ENCODE measurements around the gene CIDEC. TPM values are rescaled to one million over a fixed set of nuclear protein-coding genes. Genes with fewer than 3 reads are reported as not detected.

Gene CIDEC, protein sequence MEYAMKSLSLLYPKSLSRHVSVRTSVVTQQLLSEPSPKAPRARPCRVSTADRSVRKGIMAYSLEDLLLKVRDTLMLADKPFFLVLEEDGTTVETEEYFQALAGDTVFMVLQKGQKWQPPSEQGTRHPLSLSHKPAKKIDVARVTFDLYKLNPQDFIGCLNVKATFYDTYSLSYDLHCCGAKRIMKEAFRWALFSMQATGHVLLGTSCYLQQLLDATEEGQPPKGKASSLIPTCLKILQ
- 75.0 to 96.1 TPM (median 82.6 TPM) in 5 replicates for total RNA-seq (2022; extraction: Qiagen RNA extraction)

DNA sequence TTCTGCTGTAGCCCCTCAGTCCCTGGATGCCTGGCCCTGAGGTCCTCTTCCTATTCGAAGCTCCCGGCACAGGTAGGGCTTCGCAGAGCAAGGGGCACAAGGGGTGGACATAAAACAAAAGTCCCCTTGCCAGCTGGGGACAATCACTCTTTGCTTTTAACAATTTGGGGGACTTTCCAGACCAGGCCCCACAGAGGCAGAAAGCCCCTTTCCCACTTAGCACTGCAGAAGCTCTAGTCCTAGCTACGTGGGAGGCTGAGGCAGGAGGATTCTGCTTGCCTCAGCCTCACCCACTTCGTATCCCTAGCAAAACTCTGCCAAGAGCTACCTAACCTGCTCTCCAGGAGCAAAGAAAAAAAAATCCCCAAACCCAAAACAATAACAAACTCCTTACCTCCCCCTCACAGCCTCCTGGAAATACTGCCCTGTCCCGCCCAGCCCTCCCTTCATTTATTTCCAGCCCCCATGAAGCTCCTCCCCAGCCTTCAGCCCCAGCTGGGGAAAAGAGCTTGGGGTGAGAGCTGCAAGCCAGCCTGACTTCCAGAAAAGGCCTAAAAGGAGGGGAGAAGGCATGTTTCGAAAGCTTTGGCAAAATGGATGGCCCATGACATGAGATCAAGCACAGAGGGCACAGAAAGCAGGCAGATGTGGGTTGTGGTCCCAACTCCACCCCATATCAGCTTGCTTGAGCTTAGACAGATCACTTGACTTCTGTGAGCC is at the start of gene CIDEC:
Gene CIDEC, minus strand, starts transcription at position 424 of the 720 bp plus-strand sequence. CDS start 1,767 bp downstream, outside the sequence.

DNA sequence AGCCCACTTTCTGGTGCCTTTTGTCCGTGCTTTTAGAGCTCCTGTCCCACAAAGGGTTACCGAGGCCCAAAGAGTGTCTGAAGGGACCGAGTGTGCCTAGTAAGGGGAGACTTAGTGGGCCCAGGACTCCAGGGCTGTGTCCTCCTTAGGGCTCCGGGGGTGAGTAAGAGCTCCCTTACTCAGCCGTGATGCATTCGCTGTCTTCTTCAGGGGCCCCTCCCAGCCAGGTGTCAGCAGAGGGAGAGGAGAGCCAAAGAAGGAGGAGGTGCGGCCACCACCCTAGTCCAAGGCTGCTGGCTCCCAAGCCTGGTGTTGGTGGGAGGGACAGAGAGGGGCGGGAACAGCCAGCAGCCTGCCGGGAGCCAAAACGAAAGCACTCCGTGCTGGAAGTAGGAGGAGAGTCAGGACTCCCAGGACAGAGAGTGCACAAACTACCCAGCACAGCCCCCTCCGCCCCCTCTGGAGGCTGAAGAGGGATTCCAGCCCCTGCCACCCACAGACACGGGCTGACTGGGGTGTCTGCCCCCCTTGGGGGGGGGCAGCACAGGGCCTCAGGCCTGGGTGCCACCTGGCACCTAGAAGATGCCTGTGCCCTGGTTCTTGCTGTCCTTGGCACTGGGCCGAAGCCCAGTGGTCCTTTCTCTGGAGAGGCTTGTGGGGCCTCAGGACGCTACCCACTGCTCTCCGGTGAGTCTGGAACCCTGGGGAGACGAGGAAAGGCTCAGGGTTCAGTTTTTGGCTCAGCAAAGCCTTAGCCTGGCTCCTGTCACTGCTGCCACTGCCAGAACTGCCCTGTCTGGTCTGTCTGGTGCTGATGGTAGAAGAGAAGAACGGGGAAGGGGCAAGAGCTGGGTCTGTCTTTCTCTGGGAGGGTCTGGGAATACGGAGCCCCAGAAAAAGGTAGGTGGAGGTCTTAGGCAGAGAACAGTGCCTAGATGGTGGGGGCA is 37.0 kb upstream of the CIDEC start, which contains the start of gene IL17RC:
Gene IL17RC, plus strand, starts transcription at position 365 of the 947 bp plus-strand sequence. Its CDS starts 218 bp downstream, at position 583.

GRCh38 chr3:9902372-9903237 is 22.6 kb upstream of the CIDEC start, which contains the start of gene IL17RE:
Gene IL17RE, plus strand, starts transcription at chr3:9902848. Its CDS starts 85 bp downstream, at chr3:9902933.

DNA sequence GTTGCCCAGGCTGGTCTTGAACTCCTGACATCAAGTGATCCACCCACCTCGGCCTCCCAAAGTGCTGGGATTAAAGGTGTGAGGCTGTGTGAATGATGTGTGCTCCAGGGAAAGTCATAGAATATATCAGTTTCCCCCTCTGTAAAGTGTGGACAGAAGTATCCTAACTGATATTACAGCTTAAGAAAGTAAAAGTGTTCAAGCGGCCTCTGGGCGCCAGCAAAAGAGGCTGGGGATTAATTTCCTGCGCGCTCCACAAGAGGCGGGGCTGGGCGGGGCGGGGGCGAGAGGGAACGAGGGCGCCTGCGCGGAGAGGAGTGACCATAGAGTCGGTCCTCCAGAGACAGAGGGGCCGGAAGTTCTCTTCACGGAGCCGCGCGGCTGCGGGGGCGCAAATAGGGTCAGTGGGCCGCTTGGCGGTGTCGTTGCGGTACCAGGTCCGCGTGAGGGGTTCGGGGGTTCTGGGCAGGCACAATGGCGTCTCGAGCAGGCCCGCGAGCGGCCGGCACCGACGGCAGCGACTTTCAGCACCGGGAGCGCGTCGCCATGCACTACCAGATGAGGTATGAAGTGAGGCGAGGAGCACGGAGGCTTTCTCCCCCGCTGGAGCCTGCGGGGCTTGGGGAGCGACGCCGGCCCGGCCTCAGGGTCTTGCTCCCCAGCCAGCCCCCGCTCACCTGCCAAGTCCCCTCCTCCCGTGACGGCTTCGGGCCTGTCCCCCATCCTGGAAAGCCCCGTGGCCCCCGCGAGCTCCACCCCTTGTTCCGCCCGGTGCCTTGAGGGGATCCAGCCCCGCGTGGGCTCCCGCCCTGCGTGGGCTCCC is 10.4 kb upstream of the CIDEC start, which contains the start of gene JAGN1:
Gene JAGN1, plus strand, starts transcription at position 362 of the 823 bp plus-strand sequence. Its CDS starts 113 bp downstream, at position 475.

GRCh38 chr3:9843715-9844438 is 36.2 kb downstream of the CIDEC start, which contains the start of gene RPUSD3:
Gene RPUSD3, minus strand, starts transcription at chr3:9844008. Its CDS starts 18 bp downstream, at chr3:9843990.

Other genes with a start within 250 kb of the CIDEC start
- gene MTMR14, start 230.7 kb downstream of the CIDEC start, total RNA-seq (2022; extraction: Qiagen RNA extraction), result 27.1 to 30.2 TPM (median 29.1 TPM) in 5 replicates
- gene CPNE9, start 176.4 kb downstream of the CIDEC start, total RNA-seq (2022; extraction: Qiagen RNA extraction), result 0.05 to 0.25 TPM (median 0.14 TPM) in 4 of 5 replicates, not detected in the other
- gene BRPF1, start 148.5 kb downstream of the CIDEC start, total RNA-seq (2022; extraction: Qiagen RNA extraction), result 13.1 to 19.7 TPM (median 19.2 TPM) in 5 replicates
- gene OGG1, start 130.3 kb downstream of the CIDEC start, total RNA-seq (2022; extraction: Qiagen RNA extraction), result 14.4 to 18.5 TPM (median 17.8 TPM) in 5 replicates
- 14.0 to 17.7 TPM (median 16.9 TPM) in 5 replicates for gene CAMK1, start 110.3 kb downstream of the CIDEC start, total RNA-seq (2022; extraction: Qiagen RNA extraction)
- gene TADA3, start 87.8 kb downstream of the CIDEC start, total RNA-seq (2022; extraction: Qiagen RNA extraction), result 55.8 to 64.5 TPM (median 61.7 TPM) in 5 replicates
- gene ARPC4, start 87.2 kb downstream of the CIDEC start, total RNA-seq (2022; extraction: Qiagen RNA extraction), result 157 to 244 TPM (median 171 TPM) in 5 replicates
- 4.7 to 6.7 TPM (median 6.5 TPM) in 5 replicates for gene TTLL3, start 70.0 kb downstream of the CIDEC start, total RNA-seq (2022; extraction: Qiagen RNA extraction)
- gene RPUSD3, start 36.2 kb downstream of the CIDEC start, total RNA-seq (2022; extraction: Qiagen RNA extraction), result 49.4 to 60.8 TPM (median 58.3 TPM) in 5 replicates
- gene JAGN1, start 10.4 kb upstream of the CIDEC start, total RNA-seq (2022; extraction: Qiagen RNA extraction), result 85.1 to 101 TPM (median 91.0 TPM) in 5 replicates
- gene IL17RE, start 22.6 kb upstream of the CIDEC start, total RNA-seq (2022; extraction: Qiagen RNA extraction), result 0.88 to 1.7 TPM (median 1.5 TPM) in 5 replicates
- 26.8 to 35.6 TPM (median 28.7 TPM) in 5 replicates for gene IL17RC, start 36.8 kb upstream of the CIDEC start, total RNA-seq (2022; extraction: Qiagen RNA extraction)
- gene CRELD1, start 53.6 kb upstream of the CIDEC start, total RNA-seq (2022; extraction: Qiagen RNA extraction), result 10.1 to 15.5 TPM (median 13.5 TPM) in 5 replicates
- 1.2 to 1.9 TPM (median 1.7 TPM) in 5 replicates for gene PRRT3, start 72.2 kb upstream of the CIDEC start, total RNA-seq (2022; extraction: Qiagen RNA extraction)
- gene EMC3, start 106.6 kb upstream of the CIDEC start, total RNA-seq (2022; extraction: Qiagen RNA extraction), result 104 to 143 TPM (median 110 TPM) in 5 replicates
- gene FANCD2, start 146.2 kb upstream of the CIDEC start, total RNA-seq (2022; extraction: Qiagen RNA extraction), result 18.3 to 21.7 TPM (median 20.2 TPM) in 5 replicates
- gene FANCD2OS, start 228.0 kb upstream of the CIDEC start, total RNA-seq (2022; extraction: Qiagen RNA extraction), result not detected in 5 replicates
- 161 to 190 TPM (median 165 TPM) in 5 replicates for gene BRK1, start 235.4 kb upstream of the CIDEC start, total RNA-seq (2022; extraction: Qiagen RNA extraction)

Data from A549 treated with dexamethasone at 1 μM for 4 hours (cell line).